ENCODE results near the gene OR4D5.

OR4D5 gene

GRCh38 chr11:123920943-123921342 lies 18.5 kb upstream of the OR4D5 start:
- ChIA-PET POLR2A (no interaction called here), CTCF (no interaction called here)
- TF ChIP-seq, protein P1, sequence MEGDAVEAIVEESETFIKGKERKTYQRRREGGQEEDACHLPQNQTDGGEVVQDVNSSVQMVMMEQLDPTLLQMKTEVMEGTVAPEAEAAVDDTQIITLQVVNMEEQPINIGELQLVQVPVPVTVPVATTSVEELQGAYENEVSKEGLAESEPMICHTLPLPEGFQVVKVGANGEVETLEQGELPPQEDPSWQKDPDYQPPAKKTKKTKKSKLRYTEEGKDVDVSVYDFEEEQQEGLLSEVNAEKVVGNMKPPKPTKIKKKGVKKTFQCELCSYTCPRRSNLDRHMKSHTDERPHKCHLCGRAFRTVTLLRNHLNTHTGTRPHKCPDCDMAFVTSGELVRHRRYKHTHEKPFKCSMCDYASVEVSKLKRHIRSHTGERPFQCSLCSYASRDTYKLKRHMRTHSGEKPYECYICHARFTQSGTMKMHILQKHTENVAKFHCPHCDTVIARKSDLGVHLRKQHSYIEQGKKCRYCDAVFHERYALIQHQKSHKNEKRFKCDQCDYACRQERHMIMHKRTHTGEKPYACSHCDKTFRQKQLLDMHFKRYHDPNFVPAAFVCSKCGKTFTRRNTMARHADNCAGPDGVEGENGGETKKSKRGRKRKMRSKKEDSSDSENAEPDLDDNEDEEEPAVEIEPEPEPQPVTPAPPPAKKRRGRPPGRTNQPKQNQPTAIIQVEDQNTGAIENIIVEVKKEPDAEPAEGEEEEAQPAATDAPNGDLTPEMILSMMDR (IDR thresholded peaks at IDR 0.05; ENCODE audit: control extremely low read depth, extremely low read depth, low read depth, missing control alignments): no peak
- no peak for DNase-seq (ENCODE audit: extremely low spot score)

DNA sequence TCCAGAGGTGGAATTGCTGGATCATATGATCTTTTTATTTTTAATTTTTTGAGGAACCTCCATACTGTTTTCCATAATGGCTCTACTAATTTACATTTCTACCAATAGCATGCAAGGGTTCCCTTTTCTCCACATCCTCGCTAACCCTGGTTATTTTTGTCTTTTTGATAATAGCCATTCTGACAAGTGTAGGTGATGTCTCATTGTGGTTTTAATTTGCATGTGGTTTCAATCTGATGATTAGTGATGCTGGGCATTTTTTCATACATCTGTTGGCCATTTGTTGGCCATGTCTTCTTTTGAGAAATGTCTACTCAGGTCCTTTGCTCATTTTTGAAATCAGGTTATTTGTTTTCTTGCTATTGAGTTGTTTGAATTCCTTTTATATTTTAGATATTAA lies 15.4 kb upstream of the OR4D5 start:
- CTCF ChIA-PET: no interaction called here
- POLR2A ChIA-PET: no interaction called here
- TF ChIP-seq, protein P1 (IDR thresholded peaks at IDR 0.05; ENCODE audit: control extremely low read depth, extremely low read depth, low read depth, missing control alignments): no peak
- no peak for DNase-seq (ENCODE audit: extremely low spot score)

DNA sequence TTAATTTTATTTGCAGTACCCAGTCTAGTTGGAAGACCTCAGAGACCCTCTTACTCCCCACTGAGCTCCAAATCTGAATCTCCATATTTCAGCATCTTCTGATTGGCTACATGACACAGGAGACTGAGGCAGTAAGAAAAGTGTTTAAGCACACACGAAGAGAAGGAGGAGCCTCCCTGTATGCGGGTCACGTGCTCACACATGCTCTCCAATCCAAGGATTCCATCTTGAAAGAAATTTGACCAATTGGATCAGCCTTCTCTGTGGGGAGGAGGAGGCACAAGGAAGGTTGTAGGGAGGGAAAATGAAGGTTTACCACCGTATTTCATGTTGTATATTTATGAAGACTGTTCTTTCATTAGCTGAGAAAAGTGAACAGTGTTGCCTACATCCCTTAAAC lies 3.0 kb downstream of the OR4D5 start:
- DNase-seq (ENCODE audit: extremely low spot score): no peak
- POLR2A ChIA-PET: no interaction called here
- CTCF ChIA-PET: no interaction called here
- TF ChIP-seq, protein P1 (IDR thresholded peaks at IDR 0.05; ENCODE audit: control extremely low read depth, extremely low read depth, low read depth, missing control alignments): no peak

DNA sequence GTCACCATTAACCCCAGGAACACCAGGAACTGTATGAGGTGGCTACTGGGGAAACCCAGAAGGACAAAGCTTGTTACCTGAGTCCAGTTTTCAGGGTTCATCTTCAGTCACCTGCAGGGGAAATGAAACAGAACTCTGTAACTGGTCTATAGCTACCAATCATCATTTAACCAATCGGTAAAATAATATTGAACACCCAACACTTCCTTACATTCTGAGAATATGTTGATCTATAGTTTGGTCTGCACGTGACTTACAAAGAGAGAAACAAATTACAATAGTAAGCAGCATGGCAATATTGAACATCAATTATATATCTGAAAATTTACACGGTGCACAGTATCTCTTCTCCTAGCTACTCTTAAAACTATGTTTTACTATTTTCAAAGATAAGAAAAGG lies 4.3 kb downstream of the OR4D5 start, which contains the start of gene OR6T1:
TSS of gene OR6T1 (minus strand) at position 101 of the 400 bp plus-strand sequence. CDS start at position 101, 0 bp downstream.
- CTCF ChIA-PET: interaction anchor here (1.2 to 1.7 kb wide), 3 partner anchors 9 to 15 kb away, joined by 3 to 4 read pairs (median 4); no protein-coding TSS in a partner anchor
- POLR2A ChIA-PET: no interaction called here
- TF ChIP-seq, protein P1 (IDR thresholded peaks at IDR 0.05; ENCODE audit: control extremely low read depth, extremely low read depth, low read depth, missing control alignments): no peak
- no peak for DNase-seq (ENCODE audit: extremely low spot score)

DNA sequence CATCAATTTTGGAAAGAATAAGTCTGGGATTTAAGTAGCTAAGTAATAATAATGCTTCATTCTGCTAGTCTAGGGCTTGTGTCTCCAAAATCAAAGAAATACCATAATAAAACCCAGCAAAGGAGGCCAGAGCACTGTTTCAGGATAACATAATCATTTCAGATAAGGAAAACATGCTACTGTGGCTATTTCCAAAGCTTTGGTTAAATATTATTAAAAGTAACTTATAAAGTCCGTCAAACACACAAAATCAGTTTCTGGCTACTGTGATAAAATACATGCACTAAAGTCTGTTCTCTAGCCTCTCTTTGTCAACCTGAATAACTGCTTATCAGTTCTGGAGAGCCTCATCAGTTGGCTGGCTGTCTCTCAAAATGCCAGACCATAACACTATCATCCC lies 5.7 kb downstream of the OR4D5 start:
- ChIA-PET POLR2A (no interaction called here), CTCF (interaction anchor here (1.7 kb wide), 1 partner anchor 11 kb away, joined by 4 read pairs; no protein-coding TSS in a partner anchor)

GRCh38 chr11:123956752-123957151 lies 17.3 kb downstream of the OR4D5 start:
- DNase-seq (ENCODE audit: extremely low spot score): no peak
- ChIA-PET CTCF (no interaction called here), POLR2A (no interaction called here)
- TF ChIP-seq, protein P1 (IDR thresholded peaks at IDR 0.05; ENCODE audit: control extremely low read depth, extremely low read depth, low read depth, missing control alignments): no peak

More for the DNA sequence above, 5.7 kb downstream of the OR4D5 start:
- TF ChIP-seq, protein P1 (IDR thresholded peaks at IDR 0.05; ENCODE audit: control extremely low read depth, extremely low read depth, low read depth, missing control alignments): no peak
- no peak for DNase-seq (ENCODE audit: extremely low spot score)

GRCh38 chr11:123973816-123974215 lies 34.4 kb downstream of the OR4D5 start:
- ChIA-PET POLR2A (no interaction called here), CTCF (no interaction called here)
- TF ChIP-seq, protein P1 (IDR thresholded peaks at IDR 0.05; ENCODE audit: control extremely low read depth, extremely low read depth, low read depth, missing control alignments): no peak
- DNase-seq (ENCODE audit: extremely low spot score): no peak

All from GM10248 (cell line).